Transverse colon (tissue), 4 donors: ENCODE measurements around the gene TDRD10. TPM values are rescaled to one million over a fixed set of nuclear protein-coding genes. Genes with fewer than 3 reads are reported as not detected.

Experiments
- DNase-seq: peaks from one replicate; pipeline ENCODE4 v3.0.0-alpha.2; 2019
- H3K27ac ChIP-seq, 4 donors: fragments of 200-600 bp; sonication (generic); 2 replicates each; pipeline ENCODE4 v1.5.1; 2016 to 2018; ENCODE audit warnings: inconsistent platforms in 4 of 4
- H3K27me3 ChIP-seq: fragments of 200-600 bp; sonication (generic); 2 replicates; pipeline ENCODE4 v1.5.1; 2017; ENCODE audit warnings: inconsistent platforms
- H3K36me3 ChIP-seq, 4 donors: fragments of 200-600 bp; sonication (generic); 2 replicates each; pipeline ENCODE4 v1.5.1; 2017 to 2019; ENCODE audit warnings: inconsistent platforms in 4 of 4
- H3K4me1 ChIP-seq, 4 donors: fragments of 200-600 bp; sonication (generic); 2 replicates each; pipeline ENCODE4 v1.5.1; 2017 to 2020; ENCODE audit warnings: inconsistent platforms in 4 of 4
- H3K4me3 ChIP-seq, 4 donors: fragments of 200-600 bp; sonication (generic); 1 replicate in 1 of 4; 2 replicates in 3 of 4; pipeline versions ENCODE4 v1.5.1 to v1.6.1; 2017 to 2019; ENCODE audit warnings: inconsistent platforms in 4 of 4
- H3K9me3 ChIP-seq, 2 donors: fragments of 200-600 bp; sonication (generic); 2 replicates each; pipeline ENCODE4 v1.5.1; 2017 to 2019; ENCODE audit warnings: inconsistent platforms in 2 of 2
- CTCF ChIP-seq, 5 experiments: fragments of 200-600 bp in 3 of 5; fragments of 450-650 bp in 2 of 5; sonication (generic) in 3 of 5; IDR thresholded peaks; 1 replicate in 2 of 5; 2 replicates in 3 of 5; pipeline ENCODE4 v1.5.1; 2016 to 2017; ENCODE audit warnings: antibody characterized with exemption in 5 of 5, inconsistent platforms in 3 of 5, mild to moderate bottlenecking in 2 of 5, moderate library complexity in 1 of 5
- EP300 ChIP-seq: sonication (generic); formaldehyde crosslinking; IDR thresholded peaks from one replicate; pipeline ENCODE4 v1.6.1; 2017; ENCODE audit warnings: antibody characterized with exemption, low read depth
- POLR2A ChIP-seq: fragments of 450-650 bp; IDR thresholded peaks from one replicate; pipeline ENCODE4 v1.6.1; 2016; ENCODE audit warnings: antibody characterized with exemption, mild to moderate bottlenecking, moderate library complexity
- POLR2AphosphoS5 ChIP-seq, 3 donors: sonication (generic); formaldehyde crosslinking; IDR thresholded peaks; one replicate each; pipeline ENCODE4 v1.6.1; 2016; ENCODE audit warnings: antibody characterized with exemption in 3 of 3
- WGBS, 2 donors: methylation state at CpG; one replicate each; pipeline ENCODE4 v1.1.5; 2018; ENCODE audit warnings: low coverage in 1 of 2; 5-methylcytosine and 5-hydroxymethylcytosine counted together
- in situ Hi-C, 4 donors: fragments of 200-750 bp; cut with MboI; loops; one replicate each; pipeline versions ENCODE4 v1.15.0 to v1.15.1; 2017; ENCODE audit warnings: low sequenced_read_pairs in 3 of 4, low pct_ligation_motif_present in 1 of 4, low pct_unique_long_range_greater_than_20kb in 1 of 4
- intact Hi-C: fragments of 100-400 bp; cut with DNase I; formaldehyde crosslinking; loops from one replicate; pipeline ENCODE4 v1.15.1; 2023; ENCODE audit warnings: low total_unique reads
- total RNA-seq, 4 donors: library from RNA; depleted of rRNA; stranded (reverse); fragments of >200 nt; gene quantifications; one replicate each; pipeline ENCODE4 v1.1.0, GENCODE V29; 2016

TDRD10 gene
- total RNA-seq, 4 donors from 2014 or later = 0.96 to 3.3 TPM; not detected in 2

DNA sequence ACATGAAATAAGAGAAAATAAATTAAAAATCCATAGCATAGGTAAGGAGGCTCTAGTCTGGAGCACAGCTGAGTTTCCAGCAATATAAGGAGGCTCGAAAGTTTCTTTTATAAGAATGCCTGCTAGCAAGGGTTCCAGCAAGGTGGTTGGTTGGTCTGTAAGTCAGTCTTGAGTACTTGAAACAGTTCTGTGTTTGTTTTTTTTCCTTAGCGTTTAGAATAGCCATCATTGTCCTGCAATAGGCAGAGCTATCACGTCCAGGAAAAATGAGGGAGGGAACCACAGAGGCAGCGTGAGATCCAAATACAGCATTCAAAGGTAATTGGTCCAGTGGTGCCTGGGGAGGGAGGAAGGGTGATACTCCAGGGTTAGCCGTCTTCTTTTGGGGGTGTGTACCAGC is 48.1 kb downstream of the TDRD10 start:
- H3K27me3 ChIP-seq = no peaks in the 10 kb centered on the region
- peaks cover 0 to 53% (median 26%) of the 10 kb centered on the region in 4 donors for H3K36me3 ChIP-seq
- WGBS, 2 donors = 58 to 59% methylated on average over 5 of the region's 5 CpGs
- DNase-seq = no peak
- no peak overlapping the region for H3K27ac ChIP-seq
- no peaks in the 10 kb centered on the region for H3K9me3 ChIP-seq
- in situ Hi-C loops (loop anchor here in 1 of 4 donors (25.0 kb wide), 1 partner anchor 337 kb away; no protein-coding TSS in a partner anchor), intact Hi-C loops (loop anchor here (10.0 kb wide), 1 partner anchor 515 kb away; the partner anchor contains the start of gene EFNA4)
- H3K4me1 ChIP-seq = peaks cover 0 to 35% (median 4%) of the 10 kb centered on the region in 4 donors
- TF ChIP-seq POLR2AphosphoS5 (IDR thresholded peaks at IDR 0.05) (no peak), POLR2A (no peak), CTCF (IDR thresholded peaks at IDR 0.05) (no peak), EP300 (no peak)
- H3K4me3 ChIP-seq = no peak overlapping the region

DNA sequence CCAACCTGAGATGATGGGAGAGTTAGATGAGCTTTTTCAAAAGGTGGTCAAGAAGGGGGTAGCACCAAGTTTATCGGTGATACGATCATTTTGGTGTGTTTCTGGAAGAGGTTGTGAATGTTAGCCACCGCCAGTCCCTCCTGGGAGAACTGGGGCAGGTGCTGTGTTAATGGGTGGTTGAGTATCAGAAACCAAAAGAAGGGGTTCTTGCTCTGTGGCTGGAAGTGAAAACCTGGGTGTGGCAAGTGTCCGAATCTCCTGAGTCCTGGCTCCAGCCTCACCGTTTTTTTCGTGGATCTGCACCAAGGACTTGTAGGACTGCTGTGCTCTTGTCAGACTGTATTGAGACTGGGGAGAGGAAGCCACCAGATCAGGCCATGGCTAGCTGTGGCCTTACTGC is 48.6 kb downstream of the TDRD10 start:
- Histone ChIP-seq H3K9me3 (no peaks in the 10 kb centered on the region), H3K36me3 (peaks cover 0 to 59% (median 28%) of the 10 kb centered on the region in 4 donors), H3K27ac (no peak overlapping the region), H3K4me1 (peaks cover 0 to 35% (median 4%) of the 10 kb centered on the region in 4 donors), H3K27me3 (no peaks in the 10 kb centered on the region), H3K4me3 (no peak overlapping the region)
- intact Hi-C loops = loop anchor here (10.0 kb wide), 1 partner anchor 514 kb away; the partner anchor contains the start of gene EFNA4
- no peak for TF ChIP-seq EP300
- no peak for TF ChIP-seq POLR2A
- in situ Hi-C loops = loop anchor here in 1 of 4 donors (25.0 kb wide), 1 partner anchor 337 kb away; no protein-coding TSS in a partner anchor
- no peak for DNase-seq
- WGBS, 2 donors = 56% methylated on average over 6 of the region's 6 CpGs; no CpG with 5 or more reads in 1 of the 2 donors

GRCh38 chr1:154551474-154551873 is 49.5 kb downstream of the TDRD10 start:
- in situ Hi-C loops (loop anchor here in 1 of 4 donors (25.0 kb wide), 1 partner anchor 336 kb away; no protein-coding TSS in a partner anchor), intact Hi-C loops (loop anchor here (10.0 kb wide), 1 partner anchor 513 kb away; the partner anchor contains the start of gene EFNA4)
- Histone ChIP-seq H3K4me1 (peaks cover under 1 to 42% (median 9%) of the 10 kb centered on the region in 4 donors), H3K4me3 (no peak overlapping the region), H3K27ac (no peak overlapping the region), H3K36me3 (peaks cover 0 to 60% (median 28%) of the 10 kb centered on the region in 4 donors), H3K27me3 (no peaks in the 10 kb centered on the region), H3K9me3 (no peaks in the 10 kb centered on the region)
- TF ChIP-seq POLR2AphosphoS5 (IDR thresholded peaks at IDR 0.05) (no peak), EP300 (no peak), POLR2A (no peak), CTCF (IDR thresholded peaks at IDR 0.05) (no peak)
- DNase-seq = peak; percentile 40
- 82% methylated on average over 4 of the region's 4 CpGs; no CpG with 5 or more reads in 1 of the 2 donors for WGBS, 2 donors

- Histone ChIP-seq H3K36me3 (peaks cover 0 to 60% (median 28%) of the 10 kb centered on the region in 4 donors), H3K9me3 (no peaks in the 10 kb centered on the region), H3K27ac (no peak overlapping the region), H3K4me1 (peaks cover 6 to 44% (median 15%) of the 10 kb centered on the region in 4 donors), H3K27me3 (no peaks in the 10 kb centered on the region), H3K4me3 (no peak overlapping the region)
- 78 to 92% methylated on average over 6 of the region's 6 CpGs for WGBS, 2 donors
- no peak for TF ChIP-seq POLR2AphosphoS5 (IDR thresholded peaks at IDR 0.05)
- no peak for TF ChIP-seq CTCF (IDR thresholded peaks at IDR 0.05)
- no peak for TF ChIP-seq EP300
- TF ChIP-seq POLR2A = no peak
- in situ Hi-C loops (loop anchor here in 1 of 4 donors (25.0 kb wide), 1 partner anchor 335 kb away; no protein-coding TSS in a partner anchor), intact Hi-C loops (loop anchor here (10.0 kb wide), 1 partner anchor 513 kb away; the partner anchor contains the start of gene EFNA4)
- DNase-seq = no peak
Observed at GRCh38 chr1:154552036-154552435, 50.0 kb downstream of the TDRD10 start.
